Measurements from ENCODE around the gene FOXQ1.

Gene FOXQ1

DNA sequence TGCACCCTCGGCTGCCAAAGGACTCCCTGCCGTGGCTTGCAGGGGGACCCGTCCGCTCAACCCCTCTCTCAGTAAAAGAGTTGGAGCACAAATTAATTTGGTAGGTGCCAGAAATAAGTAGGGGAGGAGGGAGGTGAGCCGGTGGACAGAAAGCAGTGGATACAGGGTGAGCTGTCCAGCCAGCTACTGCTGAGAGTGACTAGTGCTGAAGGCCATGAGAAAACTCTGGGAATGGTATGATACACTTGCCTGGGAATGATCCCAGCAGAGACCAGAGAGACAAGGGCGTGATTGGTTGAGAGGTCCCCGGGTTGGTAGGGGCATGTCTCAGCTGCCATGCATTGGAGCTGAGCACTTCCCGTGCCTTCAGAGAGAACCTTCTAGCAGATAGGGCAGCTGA is 15.7 kb downstream of the FOXQ1 start:
- DNase-seq (ENCODE audit: insufficient read length, low spot score) (no peak), FAIRE-seq (no peak)
- TF ChIP-seq POU2F2 (IDR thresholded peaks at IDR 0.05; ENCODE audit: low read depth, low read length) (no peak), POLR2AphosphoS5 (IDR thresholded peaks at IDR 0.05; ENCODE audit: low read depth, low read length) (no peak), PAX5 (IDR thresholded peaks at IDR 0.05; ENCODE audit: insufficient read depth, low read length, severe bottlenecking) (no peak), TAF1 (IDR thresholded peaks at IDR 0.05; ENCODE audit: low read depth, low read length) (no peak), SPI1 (IDR thresholded peaks at IDR 0.05; ENCODE audit: low read depth, low read length) (no peak), POLR2A (IDR thresholded peaks at IDR 0.05; ENCODE audit: low read depth, low read length) (no peak)

DNA sequence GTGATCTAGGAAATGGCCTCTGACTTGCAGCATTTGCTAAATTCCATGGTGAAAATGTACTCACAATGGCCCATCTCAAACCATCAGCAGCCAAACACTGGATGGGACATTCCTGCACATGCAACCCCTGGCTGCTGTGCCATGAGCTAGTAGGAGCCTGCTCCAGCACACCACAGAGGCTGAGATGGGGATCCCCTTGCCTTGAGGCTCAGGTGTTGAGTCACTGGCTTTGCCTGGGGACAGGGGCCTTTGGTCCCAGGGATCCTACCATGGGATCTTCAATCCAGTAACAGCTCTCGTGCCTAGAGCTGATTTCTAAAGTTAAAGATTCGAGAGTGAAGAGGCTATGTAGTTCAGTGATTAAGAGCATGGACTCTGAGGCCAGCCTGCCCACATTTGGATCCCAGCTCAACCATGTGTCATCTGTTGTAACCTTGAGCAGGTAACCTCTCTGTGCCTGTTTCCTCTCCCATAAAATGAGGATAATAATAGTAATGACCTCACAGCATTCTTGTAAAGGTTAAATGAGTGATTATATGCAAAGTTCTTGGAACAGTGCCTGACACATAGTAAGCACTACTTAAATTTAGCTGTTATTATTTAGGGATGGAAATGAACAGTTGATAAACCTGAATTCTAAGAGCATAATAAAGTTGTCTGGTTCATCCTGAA is 16.4 kb downstream of the FOXQ1 start:
- TF ChIP-seq TAF1 (IDR thresholded peaks at IDR 0.05; ENCODE audit: low read depth, low read length) (no peak), POU2F2 (IDR thresholded peaks at IDR 0.05; ENCODE audit: low read depth, low read length) (no peak), POLR2A (IDR thresholded peaks at IDR 0.05; ENCODE audit: low read depth, low read length) (no peak), PAX5 (IDR thresholded peaks at IDR 0.05; ENCODE audit: insufficient read depth, low read length, severe bottlenecking) (no peak), POLR2AphosphoS5 (IDR thresholded peaks at IDR 0.05; ENCODE audit: low read depth, low read length) (no peak), SPI1 (IDR thresholded peaks at IDR 0.05; ENCODE audit: low read depth, low read length) (no peak)
- DNase-seq (ENCODE audit: insufficient read length, low spot score) = no peak
- FAIRE-seq = no peak

DNA sequence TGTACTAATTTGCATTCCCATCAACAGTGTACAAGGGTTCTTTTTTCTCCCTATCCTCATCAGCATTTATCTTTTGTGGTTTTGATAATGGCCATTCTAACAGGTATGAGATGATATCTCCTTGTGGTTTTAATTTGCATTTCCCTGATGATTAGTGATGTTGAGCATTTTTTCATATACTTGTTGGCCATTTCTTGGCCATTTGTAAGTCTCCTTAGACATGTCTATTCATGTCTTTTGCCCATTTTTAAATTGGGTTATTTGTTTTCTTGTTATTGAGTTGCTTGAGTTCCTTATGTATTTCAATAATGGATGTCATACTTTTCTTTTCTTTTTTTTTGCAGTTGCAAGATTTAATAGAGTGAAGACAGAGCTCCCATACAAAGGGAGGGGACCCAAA is 17.8 kb downstream of the FOXQ1 start:
- FAIRE-seq (no peak), DNase-seq (ENCODE audit: insufficient read length, low spot score) (no peak)
- TF ChIP-seq POLR2AphosphoS5 (IDR thresholded peaks at IDR 0.05; ENCODE audit: low read depth, low read length) (no peak), POU2F2 (IDR thresholded peaks at IDR 0.05; ENCODE audit: low read depth, low read length) (no peak), SPI1 (IDR thresholded peaks at IDR 0.05; ENCODE audit: low read depth, low read length) (no peak), PAX5 (IDR thresholded peaks at IDR 0.05; ENCODE audit: insufficient read depth, low read length, severe bottlenecking) (no peak), POLR2A (IDR thresholded peaks at IDR 0.05; ENCODE audit: low read depth, low read length) (no peak)

DNA sequence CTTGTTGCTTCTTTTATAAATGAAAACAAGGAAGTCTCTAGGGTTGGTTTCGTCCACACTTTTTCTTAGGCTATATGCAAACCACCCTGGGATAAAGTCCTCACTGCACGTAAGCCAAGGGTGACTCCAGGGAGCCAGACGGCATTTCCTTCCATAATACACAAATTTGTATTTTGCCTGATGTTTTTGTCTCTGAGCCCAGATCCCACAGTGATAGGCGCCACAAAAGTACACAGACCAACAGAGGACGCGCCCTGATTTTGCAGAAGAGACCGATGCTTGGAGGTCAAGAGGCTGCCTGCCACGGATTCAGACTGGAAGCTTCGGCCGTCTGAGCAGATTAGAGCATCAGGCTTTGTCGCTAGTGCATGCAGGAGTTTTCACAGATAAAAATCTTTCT is 22.8 kb downstream of the FOXQ1 start:
- TF ChIP-seq POU2F2 (IDR thresholded peaks at IDR 0.05; ENCODE audit: low read depth, low read length) = no peak
- TF ChIP-seq SPI1 (IDR thresholded peaks at IDR 0.05; ENCODE audit: low read depth, low read length) = no peak
- no peak for TF ChIP-seq PAX5 (IDR thresholded peaks at IDR 0.05; ENCODE audit: insufficient read depth, low read length, severe bottlenecking)
- TF ChIP-seq POLR2AphosphoS5 (IDR thresholded peaks at IDR 0.05; ENCODE audit: low read depth, low read length) = no peak
- TF ChIP-seq POLR2A (IDR thresholded peaks at IDR 0.05; ENCODE audit: low read depth, low read length) = no peak
- TF ChIP-seq TAF1 (IDR thresholded peaks at IDR 0.05; ENCODE audit: low read depth, low read length) = no peak
- DNase-seq (ENCODE audit: insufficient read length, low spot score) (no peak), FAIRE-seq (no peak)

DNA sequence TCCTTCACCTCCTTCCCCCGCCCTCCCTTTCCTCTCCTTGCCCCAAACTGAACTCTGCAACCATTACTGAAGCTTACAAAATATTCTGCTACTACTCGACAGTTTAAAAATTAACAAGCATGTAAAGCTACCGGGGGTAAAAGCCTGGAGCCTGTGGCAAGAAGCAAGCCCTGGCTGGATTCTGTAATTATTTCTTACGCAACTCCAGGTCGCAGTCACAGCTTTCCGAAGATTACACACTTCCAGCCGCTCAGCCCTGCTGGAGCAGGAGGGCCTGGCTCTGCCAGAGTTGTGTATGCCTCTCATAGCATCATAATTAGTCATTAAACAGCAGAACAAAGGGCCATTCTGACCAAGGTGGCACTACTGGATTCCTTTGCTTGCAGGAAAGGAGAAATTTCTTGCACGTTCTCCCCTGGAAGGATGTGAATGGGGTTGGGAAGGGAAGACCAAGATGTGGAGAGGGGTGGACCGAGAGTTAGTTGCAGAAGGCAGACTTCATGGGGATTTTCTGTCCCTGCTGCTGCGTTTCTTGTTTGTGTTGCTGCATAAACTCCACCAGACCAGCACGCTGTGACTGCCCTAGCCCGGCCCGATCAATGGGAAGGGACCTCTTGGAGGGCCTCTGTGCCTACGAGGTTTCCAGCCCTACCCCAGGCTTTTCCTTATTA is 23.6 kb downstream of the FOXQ1 start:
- no peak for TF ChIP-seq PAX5 (IDR thresholded peaks at IDR 0.05; ENCODE audit: insufficient read depth, low read length, severe bottlenecking)
- no peak for TF ChIP-seq TAF1 (IDR thresholded peaks at IDR 0.05; ENCODE audit: low read depth, low read length)
- TF ChIP-seq SPI1 (IDR thresholded peaks at IDR 0.05; ENCODE audit: low read depth, low read length) = no peak
- TF ChIP-seq POU2F2 (IDR thresholded peaks at IDR 0.05; ENCODE audit: low read depth, low read length) = no peak
- TF ChIP-seq POLR2AphosphoS5 (IDR thresholded peaks at IDR 0.05; ENCODE audit: low read depth, low read length) = no peak
- TF ChIP-seq POLR2A (IDR thresholded peaks at IDR 0.05; ENCODE audit: low read depth, low read length) = no peak
- DNase-seq (ENCODE audit: insufficient read length, low spot score) (no peak), FAIRE-seq (no peak)

DNA sequence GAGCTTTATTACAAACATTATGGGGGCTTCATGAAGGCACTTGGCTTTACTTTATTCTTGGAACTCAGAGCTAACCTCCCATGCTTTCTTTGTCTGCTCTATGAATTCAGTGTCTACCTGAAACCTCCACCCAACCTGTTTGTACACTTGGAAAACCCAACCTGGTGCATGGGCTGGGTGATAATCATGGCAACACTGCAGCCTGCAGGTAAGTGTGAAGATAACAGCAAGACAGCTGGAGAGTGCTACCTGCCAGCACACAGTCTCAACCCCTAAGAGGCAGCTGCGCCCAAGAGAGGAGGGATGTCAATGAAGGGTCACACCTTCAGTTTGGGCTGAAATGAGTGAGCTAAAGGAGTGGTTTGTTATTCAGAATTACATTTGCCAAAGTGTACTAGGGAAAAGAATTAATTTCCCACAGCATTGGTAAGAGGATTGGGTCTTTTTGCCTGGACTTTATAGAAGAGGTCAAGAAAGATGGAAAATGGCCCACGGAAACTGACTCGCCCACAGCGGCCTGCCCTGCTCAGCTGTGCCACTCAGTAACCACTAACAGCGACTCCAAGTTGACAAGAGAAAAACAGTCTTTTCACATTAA is 24.4 kb downstream of the FOXQ1 start:
- TF ChIP-seq TAF1 (IDR thresholded peaks at IDR 0.05; ENCODE audit: low read depth, low read length) (no peak), PAX5 (IDR thresholded peaks at IDR 0.05; ENCODE audit: insufficient read depth, low read length, severe bottlenecking) (no peak), POU2F2 (IDR thresholded peaks at IDR 0.05; ENCODE audit: low read depth, low read length) (no peak), POLR2AphosphoS5 (IDR thresholded peaks at IDR 0.05; ENCODE audit: low read depth, low read length) (no peak), POLR2A (IDR thresholded peaks at IDR 0.05; ENCODE audit: low read depth, low read length) (no peak), SPI1 (IDR thresholded peaks at IDR 0.05; ENCODE audit: low read depth, low read length) (no peak)
- DNase-seq (ENCODE audit: insufficient read length, low spot score) (no peak), FAIRE-seq (no peak)

DNA sequence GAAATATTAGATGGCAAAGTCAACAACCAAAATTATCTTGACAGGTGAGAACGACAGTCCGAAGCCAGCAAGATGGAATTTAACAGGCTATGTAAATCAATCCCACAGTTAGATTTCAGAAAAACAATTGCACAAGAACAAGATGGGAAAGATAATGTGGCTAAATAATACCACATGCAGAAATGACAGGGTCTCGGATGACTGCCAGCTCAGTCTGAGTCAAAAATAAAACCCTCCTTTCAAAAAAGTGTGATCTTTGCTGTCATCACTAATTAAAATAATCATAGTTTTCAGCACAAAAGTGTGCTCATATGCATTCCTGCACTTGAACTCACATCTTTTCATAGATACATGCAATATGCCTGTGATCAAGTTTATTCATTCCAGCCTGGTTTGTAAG is 25.9 kb downstream of the FOXQ1 start:
- FAIRE-seq = no peak
- TF ChIP-seq TAF1 (IDR thresholded peaks at IDR 0.05; ENCODE audit: low read depth, low read length) (no peak), SPI1 (IDR thresholded peaks at IDR 0.05; ENCODE audit: low read depth, low read length) (no peak), POLR2A (IDR thresholded peaks at IDR 0.05; ENCODE audit: low read depth, low read length) (no peak), POLR2AphosphoS5 (IDR thresholded peaks at IDR 0.05; ENCODE audit: low read depth, low read length) (no peak), PAX5 (IDR thresholded peaks at IDR 0.05; ENCODE audit: insufficient read depth, low read length, severe bottlenecking) (no peak), POU2F2 (IDR thresholded peaks at IDR 0.05; ENCODE audit: low read depth, low read length) (no peak)
- no peak for DNase-seq (ENCODE audit: insufficient read length, low spot score)

DNA sequence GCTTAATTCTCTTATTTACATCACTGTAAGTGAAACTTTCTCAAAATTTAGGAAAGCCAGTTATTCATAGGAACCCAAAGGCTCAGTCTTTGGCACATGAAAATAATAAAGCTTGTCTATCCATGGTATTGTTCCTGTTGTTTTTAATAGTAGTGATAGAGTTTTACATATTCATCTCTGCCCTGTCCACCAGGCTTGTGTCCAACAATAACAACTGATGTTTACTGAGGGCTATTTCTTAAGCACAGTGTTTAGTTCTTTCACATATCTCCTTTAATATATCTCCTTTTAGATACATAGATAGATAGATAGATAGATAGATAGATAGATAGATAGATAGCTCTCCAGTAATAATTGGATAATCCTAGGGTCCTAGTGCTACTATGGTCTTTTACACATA is 34.2 kb downstream of the FOXQ1 start:
- TF ChIP-seq TAF1 (IDR thresholded peaks at IDR 0.05; ENCODE audit: low read depth, low read length) = no peak
- TF ChIP-seq POLR2AphosphoS5 (IDR thresholded peaks at IDR 0.05; ENCODE audit: low read depth, low read length) = no peak
- no peak for TF ChIP-seq POLR2A (IDR thresholded peaks at IDR 0.05; ENCODE audit: low read depth, low read length)
- TF ChIP-seq POU2F2 (IDR thresholded peaks at IDR 0.05; ENCODE audit: low read depth, low read length) = no peak
- TF ChIP-seq SPI1 (IDR thresholded peaks at IDR 0.05; ENCODE audit: low read depth, low read length) = no peak
- no peak for TF ChIP-seq PAX5 (IDR thresholded peaks at IDR 0.05; ENCODE audit: insufficient read depth, low read length, severe bottlenecking)
- FAIRE-seq = no peak
- DNase-seq (ENCODE audit: insufficient read length, low spot score) = no peak

DNA sequence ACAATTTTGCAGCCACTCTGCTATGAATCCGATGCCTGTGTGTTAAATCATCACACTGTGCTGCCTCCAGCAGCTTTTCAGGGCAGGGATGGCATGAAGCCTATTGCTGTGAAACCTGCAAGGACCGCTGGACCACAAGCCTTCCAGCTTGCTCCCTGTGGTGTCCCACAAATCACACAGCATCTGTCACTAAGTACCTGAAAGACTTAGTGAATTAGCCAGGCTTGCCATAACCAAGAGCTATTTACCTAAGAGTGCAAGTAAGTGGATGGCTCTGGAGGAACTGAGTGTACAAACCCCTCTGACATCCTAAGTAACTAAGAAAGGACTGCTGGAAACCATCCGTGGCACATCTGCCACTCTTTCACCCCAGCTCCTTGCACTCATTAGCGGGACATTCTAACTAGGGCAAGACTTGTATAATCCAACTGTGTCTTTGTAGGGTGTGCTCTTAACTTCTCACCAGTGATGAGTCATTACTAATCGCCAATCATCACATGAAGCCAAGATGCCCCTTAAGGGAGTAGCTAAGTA is 34.7 kb downstream of the FOXQ1 start:
- no peak for TF ChIP-seq PAX5 (IDR thresholded peaks at IDR 0.05; ENCODE audit: insufficient read depth, low read length, severe bottlenecking)
- no peak for TF ChIP-seq POLR2AphosphoS5 (IDR thresholded peaks at IDR 0.05; ENCODE audit: low read depth, low read length)
- no peak for TF ChIP-seq POU2F2 (IDR thresholded peaks at IDR 0.05; ENCODE audit: low read depth, low read length)
- TF ChIP-seq POLR2A (IDR thresholded peaks at IDR 0.05; ENCODE audit: low read depth, low read length) = no peak
- TF ChIP-seq SPI1 (IDR thresholded peaks at IDR 0.05; ENCODE audit: low read depth, low read length) = no peak
- TF ChIP-seq TAF1 (IDR thresholded peaks at IDR 0.05; ENCODE audit: low read depth, low read length) = no peak
- no peak for DNase-seq (ENCODE audit: insufficient read length, low spot score)

More for the DNA sequence above, 34.7 kb downstream of the FOXQ1 start:
- no peak for FAIRE-seq
